Esophagus squamous epithelium (tissue), 4 donors: ENCODE results near the gene NBPF20.
"Not testable (repeated sequence)": the region's sequence is repeated elsewhere in the genome, so short reads cannot be mapped to it uniquely, and the experiment has no call there.

ENCODE experiments used
- CTCF ChIP-seq, 6 experiments: fragments of 450-650 bp in 4 of 6; fragments of 200-600 bp in 2 of 6; sonication (generic) in 2 of 6; IDR thresholded peaks; one replicate each; pipeline ENCODE4 v1.5.1; 2016 to 2019; ENCODE audit warnings: antibody characterized with exemption in 6 of 6, mild to moderate bottlenecking in 4 of 6, moderate library complexity in 4 of 6
- POLR2A ChIP-seq, 4 donors: fragments of 450-650 bp; IDR thresholded peaks; one replicate each; pipeline ENCODE4 v1.6.1; 2017; ENCODE audit warnings: antibody characterized with exemption in 4 of 4, mild to moderate bottlenecking in 4 of 4, moderate library complexity in 3 of 4

DNA sequence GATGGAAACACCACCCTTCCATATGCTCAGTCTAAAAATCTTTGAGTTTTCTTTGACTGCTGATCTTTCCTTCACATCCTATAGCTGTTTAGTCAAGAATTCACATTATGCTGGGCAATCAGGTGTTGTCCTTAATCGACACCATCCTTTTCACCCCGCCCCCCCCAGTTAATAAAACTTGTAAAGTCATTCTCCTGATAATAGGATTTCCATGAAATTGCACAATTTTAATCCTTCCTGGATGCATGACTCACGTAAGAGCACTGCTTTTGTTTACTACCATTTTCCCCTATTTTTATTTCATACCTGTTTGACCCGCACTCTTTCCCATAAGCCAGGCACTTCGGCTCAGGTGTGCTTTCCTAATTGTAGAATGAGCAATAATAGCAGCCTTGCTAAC lies 16.9 kb upstream of the NBPF20 start:
- not testable (repeated sequence) for TF ChIP-seq POLR2A, CTCF (IDR thresholded peaks at IDR 0.05)
